Measurements from ENCODE around the gene CHRM4. TPM values are rescaled to one million over a fixed set of nuclear protein-coding genes. Genes with fewer than 3 reads are reported as not detected.

Gene CHRM4
- total RNA-seq, 2 donors from 2014 or later, result 0.46 TPM; not detected in 1

- 68 to 72% methylated on average over 10 to 25 of the region's 25 CpGs for WGBS, 2 experiments (ENCODE audit: insufficient coverage in 1 of 2, insufficient read length in 1 of 2)
- Histone ChIP-seq H3K4me1 (ENCODE audit: control insufficient read depth, insufficient read depth, low read length) (no peaks in the 10 kb centered on the region), H3K9me3 (ENCODE audit: control insufficient read depth, low read length) (no peaks in the 10 kb centered on the region), H3K27ac (ENCODE audit: low read depth, low read length) (no peak overlapping the region), H3K27me3 (ENCODE audit: control insufficient read depth, insufficient read depth, low read length, poor library complexity, severe bottlenecking) (no peaks in the 10 kb centered on the region), H3K9ac (ENCODE audit: extremely low read depth, low read length, poor library complexity, severe bottlenecking) (no peak overlapping the region), H3K4me3 (ENCODE audit: low read length) (no peak overlapping the region), H3K36me3 (ENCODE audit: control insufficient read depth, insufficient read depth, low read length) (peaks cover 22% of the 10 kb centered on the region)
- TF ChIP-seq, protein P1, sequence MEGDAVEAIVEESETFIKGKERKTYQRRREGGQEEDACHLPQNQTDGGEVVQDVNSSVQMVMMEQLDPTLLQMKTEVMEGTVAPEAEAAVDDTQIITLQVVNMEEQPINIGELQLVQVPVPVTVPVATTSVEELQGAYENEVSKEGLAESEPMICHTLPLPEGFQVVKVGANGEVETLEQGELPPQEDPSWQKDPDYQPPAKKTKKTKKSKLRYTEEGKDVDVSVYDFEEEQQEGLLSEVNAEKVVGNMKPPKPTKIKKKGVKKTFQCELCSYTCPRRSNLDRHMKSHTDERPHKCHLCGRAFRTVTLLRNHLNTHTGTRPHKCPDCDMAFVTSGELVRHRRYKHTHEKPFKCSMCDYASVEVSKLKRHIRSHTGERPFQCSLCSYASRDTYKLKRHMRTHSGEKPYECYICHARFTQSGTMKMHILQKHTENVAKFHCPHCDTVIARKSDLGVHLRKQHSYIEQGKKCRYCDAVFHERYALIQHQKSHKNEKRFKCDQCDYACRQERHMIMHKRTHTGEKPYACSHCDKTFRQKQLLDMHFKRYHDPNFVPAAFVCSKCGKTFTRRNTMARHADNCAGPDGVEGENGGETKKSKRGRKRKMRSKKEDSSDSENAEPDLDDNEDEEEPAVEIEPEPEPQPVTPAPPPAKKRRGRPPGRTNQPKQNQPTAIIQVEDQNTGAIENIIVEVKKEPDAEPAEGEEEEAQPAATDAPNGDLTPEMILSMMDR (conservative IDR thresholded peaks at IDR 0.05), result peak; percentile 95
- Mint-ChIP-seq H3K27ac (peak overlapping the region; percentile 77), H3K4me1 (peaks cover 7% of the 10 kb centered on the region), H3K27me3 (ENCODE audit: insufficient read depth) (no peaks in the 10 kb centered on the region), H3K4me3 (no peak overlapping the region), H3K9me3 (no peaks in the 10 kb centered on the region), H3K36me3 (ENCODE audit: low read depth) (peaks cover 17% of the 10 kb centered on the region)
- DNase-seq, result peak; percentile 95
Observed at GRCh38 chr11:46369458-46370152, 22.0 kb downstream of the CHRM4 start.

GRCh38 chr11:46367916-46368267, 23.7 kb downstream of the CHRM4 start:
- Mint-ChIP-seq H3K27ac (no peak overlapping the region), H3K4me3 (no peak overlapping the region), H3K9me3 (no peaks in the 10 kb centered on the region), H3K36me3 (ENCODE audit: low read depth) (peaks cover 13% of the 10 kb centered on the region), H3K27me3 (ENCODE audit: insufficient read depth) (no peaks in the 10 kb centered on the region), H3K4me1 (peaks cover 10% of the 10 kb centered on the region)
- WGBS, 2 experiments (ENCODE audit: insufficient coverage in 1 of 2, insufficient read length in 1 of 2), result 89 to 93% methylated on average over 8 to 12 of the region's 12 CpGs
- Histone ChIP-seq H3K27ac (ENCODE audit: low read depth, low read length) (no peak overlapping the region), H3K9ac (ENCODE audit: extremely low read depth, low read length, poor library complexity, severe bottlenecking) (no peak overlapping the region), H3K4me1 (ENCODE audit: control insufficient read depth, insufficient read depth, low read length) (no peaks in the 10 kb centered on the region), H3K9me3 (ENCODE audit: control insufficient read depth, low read length) (no peaks in the 10 kb centered on the region), H3K4me3 (ENCODE audit: low read length) (no peak overlapping the region), H3K36me3 (ENCODE audit: control insufficient read depth, insufficient read depth, low read length) (peaks cover 22% of the 10 kb centered on the region), H3K27me3 (ENCODE audit: control insufficient read depth, insufficient read depth, low read length, poor library complexity, severe bottlenecking) (no peaks in the 10 kb centered on the region)
- no peak for DNase-seq
- TF ChIP-seq, protein P1 (conservative IDR thresholded peaks at IDR 0.05), result no peak

DNA sequence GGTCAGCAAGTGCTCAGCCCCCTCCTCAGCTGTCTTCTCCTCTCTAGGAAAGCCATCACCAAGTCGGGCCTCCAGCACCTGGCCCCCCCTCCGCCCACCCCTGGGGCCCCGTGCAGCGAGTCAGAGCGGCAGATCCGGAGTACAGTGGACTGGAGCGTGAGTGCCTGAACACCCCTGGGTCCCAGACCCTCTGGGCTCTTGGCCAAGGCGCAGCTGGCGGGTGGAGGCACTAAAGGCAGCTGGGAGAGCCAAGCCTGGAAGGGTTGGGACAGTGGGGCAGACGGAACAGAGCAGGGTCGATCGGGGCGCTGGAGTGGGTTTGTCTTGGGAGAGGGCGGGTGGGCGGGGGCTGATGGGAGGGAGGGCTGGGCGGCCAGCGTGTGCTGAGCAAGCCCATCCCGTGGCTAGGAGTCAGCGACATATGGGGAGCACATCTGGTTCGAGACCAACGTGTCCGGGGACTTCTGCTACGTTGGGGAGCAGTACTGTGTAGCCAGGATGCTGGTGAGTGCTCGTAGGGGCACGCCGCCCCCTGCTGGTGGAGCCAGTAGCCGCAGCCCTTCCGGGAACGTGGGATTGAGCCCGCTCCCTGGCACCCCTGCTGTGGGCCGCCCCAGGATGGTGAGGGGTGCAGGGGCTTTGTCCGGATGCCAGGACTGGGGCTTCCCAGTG, 24.2 kb downstream of the CHRM4 start:
- H3K27me3 Mint-ChIP-seq (ENCODE audit: insufficient read depth), result no peaks in the 10 kb centered on the region
- no peak overlapping the region for H3K4me3 Mint-ChIP-seq
- Histone ChIP-seq H3K36me3 (ENCODE audit: control insufficient read depth, insufficient read depth, low read length) (peaks cover 22% of the 10 kb centered on the region), H3K9me3 (ENCODE audit: control insufficient read depth, low read length) (no peaks in the 10 kb centered on the region), H3K27ac (ENCODE audit: low read depth, low read length) (no peak overlapping the region), H3K4me3 (ENCODE audit: low read length) (no peak overlapping the region), H3K27me3 (ENCODE audit: control insufficient read depth, insufficient read depth, low read length, poor library complexity, severe bottlenecking) (no peaks in the 10 kb centered on the region), H3K4me1 (ENCODE audit: control insufficient read depth, insufficient read depth, low read length) (no peaks in the 10 kb centered on the region), H3K9ac (ENCODE audit: extremely low read depth, low read length, poor library complexity, severe bottlenecking) (no peak overlapping the region)
- peaks cover 13% of the 10 kb centered on the region for H3K36me3 Mint-ChIP-seq (ENCODE audit: low read depth)
- no peak overlapping the region for H3K27ac Mint-ChIP-seq
- 45 to 52% methylated on average over 19 to 26 of the region's 32 CpGs for WGBS, 2 experiments (ENCODE audit: insufficient coverage in 1 of 2, insufficient read length in 1 of 2)
- no peaks in the 10 kb centered on the region for H3K9me3 Mint-ChIP-seq
- peaks cover 13% of the 10 kb centered on the region for H3K4me1 Mint-ChIP-seq
- peak; percentile 93 for DNase-seq
- TF ChIP-seq, protein P1 (conservative IDR thresholded peaks at IDR 0.05), result peak; percentile 97

Data from endodermal cell (in vitro differentiated cells).